HEK293T (cell line): ENCODE data around the gene RNU6-9.

Source experiments
- CTCF ChIA-PET: fragments of 350-600 bp; formaldehyde crosslinking; extraction: SDS; loops from one replicate; lab custom pipeline; 2021; ENCODE audit warnings: antibody characterized with exemption, inconsistent platforms; lab: Yijun Ruan, JAX
- POLR2A ChIA-PET: fragments of 350-600 bp; formaldehyde crosslinking; extraction: SDS; loops from one replicate; lab custom pipeline; 2020; ENCODE audit warnings: antibody characterized with exemption, inconsistent platforms; lab: Yijun Ruan, JAX
- DNase-seq: peaks from one replicate; pipeline ENCODE4 v3.0.0; 2012; ENCODE audit warnings: mixed read lengths; ENCODE audit errors: extremely low spot score
- ARNT ChIP-seq: fragments of 450-650 bp; IDR thresholded peaks from 2 replicates; pipeline ENCODE4 v1.6.1; 2017; ENCODE audit warnings: mild to moderate bottlenecking
- BHLHE40 ChIP-seq: fragments of 450-650 bp; IDR thresholded peaks from 2 replicates; pipeline ENCODE4 v1.6.1; 2016; ENCODE audit warnings: mild to moderate bottlenecking, moderate library complexity, borderline replicate concordance
- CTBP1 ChIP-seq: fragments of 450-650 bp; IDR thresholded peaks from 2 replicates; pipeline ENCODE4 v1.6.1; 2016; ENCODE audit warnings: borderline replicate concordance
- ELF4 ChIP-seq: fragments of 450-650 bp; IDR thresholded peaks from 2 replicates; pipeline ENCODE4 v1.6.1; 2017; ENCODE audit warnings: antibody characterized with exemption
- FOXA1 ChIP-seq: fragments of 450-650 bp; IDR thresholded peaks from 2 replicates; pipeline ENCODE4 v1.6.1; 2016; ENCODE audit warnings: mild to moderate bottlenecking
- FOXK2 ChIP-seq: fragments of 450-650 bp; IDR thresholded peaks from 2 replicates; pipeline ENCODE4 v1.6.1; 2016; ENCODE audit warnings: mild to moderate bottlenecking
- FOXM1 ChIP-seq: fragments of 450-650 bp; IDR thresholded peaks from 2 replicates; pipeline ENCODE4 v1.6.1; 2017; ENCODE audit warnings: mild to moderate bottlenecking, borderline replicate concordance
- HDGF ChIP-seq: fragments of 450-650 bp; IDR thresholded peaks from 2 replicates; pipeline ENCODE4 v1.6.1; 2017; ENCODE audit warnings: antibody characterized with exemption, borderline replicate concordance
- L3MBTL2 ChIP-seq: fragments of 450-650 bp; conservative IDR thresholded peaks from 2 replicates; pipeline ENCODE4 v1.6.1; 2016; ENCODE audit warnings: mild to moderate bottlenecking
- LEF1 ChIP-seq: fragments of 450-650 bp; IDR thresholded peaks from 2 replicates; pipeline ENCODE4 v1.6.1; 2017; ENCODE audit warnings: mild to moderate bottlenecking, borderline replicate concordance
- NFRKB ChIP-seq: fragments of 450-650 bp; IDR thresholded peaks from 2 replicates; pipeline ENCODE4 v1.6.1; 2016; ENCODE audit warnings: mild to moderate bottlenecking, moderate library complexity
- SP1 ChIP-seq: fragments of 450-650 bp; IDR thresholded peaks from 2 replicates; pipeline ENCODE4 v1.6.1; 2017
- SUZ12 ChIP-seq: fragments of 450-650 bp; IDR thresholded peaks from 2 replicates; pipeline ENCODE4 v1.6.1; 2016; ENCODE audit warnings: mild to moderate bottlenecking
- TARDBP ChIP-seq: fragments of 450-650 bp; IDR thresholded peaks from 2 replicates; pipeline ENCODE4 v1.6.1; 2016
- ZNF384 ChIP-seq: fragments of 450-650 bp; IDR thresholded peaks from 2 replicates; pipeline ENCODE4 v1.6.1; 2016
- TF ChIP-seq, protein P1 (sequence below): fragments of 450-650 bp; IDR thresholded peaks from 2 replicates; pipeline ENCODE4 v1.6.1; 2016

The RNU6-9 gene

DNA sequence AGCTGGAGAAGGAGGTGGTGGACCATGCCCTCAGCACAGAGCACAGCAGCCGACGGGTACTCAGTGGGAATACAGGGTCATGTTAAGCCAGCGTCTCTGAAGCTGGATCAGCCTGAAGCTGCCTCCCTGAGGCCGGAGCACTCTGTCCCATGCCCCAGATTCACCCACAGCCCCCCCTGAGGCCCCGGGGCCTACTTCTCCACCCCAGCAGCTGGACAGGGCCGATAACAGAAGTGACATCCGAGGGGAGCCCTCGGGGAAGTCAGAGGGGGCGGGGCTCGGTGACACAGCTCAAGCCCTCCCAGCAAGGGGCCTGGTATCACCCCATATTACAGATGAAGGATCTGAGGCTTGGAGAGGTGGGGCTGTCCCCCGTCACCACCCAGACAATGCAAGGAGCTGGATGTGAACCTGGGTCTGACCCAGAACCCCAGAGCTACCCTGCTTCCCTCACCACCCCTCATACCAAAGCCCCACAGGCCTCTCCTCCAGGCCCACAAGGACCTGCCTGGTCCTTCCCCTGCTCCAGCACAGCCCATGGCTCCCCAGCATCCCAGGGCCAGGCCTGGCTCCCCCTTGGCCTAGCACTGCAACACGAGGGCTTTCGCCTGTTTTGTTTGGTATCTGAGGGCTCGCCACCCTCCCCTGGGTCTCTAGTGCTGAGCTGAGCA, 14.0 kb downstream of the RNU6-9 start:
- no peak for TF ChIP-seq LEF1
- TF ChIP-seq FOXM1, result no peak
- no peak for TF ChIP-seq ZNF384
- TF ChIP-seq FOXA1, result no peak
- no peak for TF ChIP-seq FOXK2
- DNase-seq, result no peak
- ChIA-PET CTCF (no interaction called here), POLR2A (no interaction called here)

GRCh38 chr19:911197-912033, 18.1 kb downstream of the RNU6-9 start:
- TF ChIP-seq SP1, result no peak
- POLR2A ChIA-PET, result no interaction called here
- DNase-seq, result no peak
- CTCF ChIA-PET, result no interaction called here

DNA sequence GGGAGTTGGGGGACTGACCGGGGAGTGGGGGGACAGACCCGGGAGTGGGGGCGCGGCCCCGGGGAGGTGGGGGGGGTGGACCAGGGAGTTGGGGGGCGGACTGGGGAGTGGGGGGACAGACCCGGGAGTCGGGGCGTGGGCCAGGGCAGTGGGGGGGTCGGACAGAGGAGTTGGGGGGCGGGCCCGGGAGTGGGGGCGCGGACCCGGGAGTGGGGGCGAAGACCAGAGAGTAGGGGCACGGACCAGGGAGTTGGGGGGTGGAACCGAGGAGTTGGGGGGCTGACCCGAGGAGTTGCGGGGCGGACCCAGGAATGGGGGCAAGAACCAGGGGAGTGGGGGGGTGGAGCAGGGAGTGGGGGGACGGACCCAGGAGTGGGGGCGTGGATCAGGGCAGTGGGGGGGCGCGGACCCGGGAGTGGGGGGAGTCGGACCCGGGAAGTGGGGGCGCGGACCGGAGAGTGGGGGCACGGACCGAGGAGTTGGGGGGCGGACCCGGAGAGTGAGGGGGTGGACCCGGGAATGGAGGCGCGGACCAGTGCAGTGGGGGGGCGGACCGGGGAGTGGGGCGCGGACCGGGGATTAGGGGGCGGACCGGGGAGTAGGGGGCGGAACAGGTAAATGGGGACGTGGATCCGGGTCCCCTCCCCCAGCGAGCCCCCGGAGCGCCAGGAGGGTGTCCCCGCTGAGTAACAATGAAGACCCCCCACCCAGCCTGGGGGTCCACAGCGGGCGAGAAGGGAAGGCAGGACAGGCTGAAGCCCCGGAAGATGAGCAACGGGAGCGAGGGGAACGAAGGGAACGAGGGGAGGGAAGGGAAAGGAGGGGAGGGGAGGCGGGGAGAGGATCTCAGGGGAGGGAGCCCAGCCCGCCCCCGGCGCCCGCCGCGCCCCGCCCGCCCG, 19.1 kb downstream of the RNU6-9 start:
- ChIA-PET CTCF (no interaction called here), POLR2A (no interaction called here)
- DNase-seq, result peak; percentile 56
- no peak for TF ChIP-seq SP1
- TF ChIP-seq BHLHE40, result no peak
- no peak for TF ChIP-seq L3MBTL2
- no peak for TF ChIP-seq HDGF

GRCh38 chr19:913080-913748, 19.9 kb downstream of the RNU6-9 start, which contains the start of gene R3HDM4:
TSS of gene R3HDM4 (minus strand) at chr19:913219. CDS start at chr19:913157, 62 bp downstream.
- no peak for TF ChIP-seq FOXM1
- no peak for TF ChIP-seq HDGF
- TF ChIP-seq ARNT, result no peak
- TF ChIP-seq FOXK2, result no peak
- TF ChIP-seq L3MBTL2, result no peak; the same call in 1 of the 2 replicates
- TF ChIP-seq TARDBP, result no peak
- TF ChIP-seq NFRKB, result no peak
- TF ChIP-seq, protein P1, sequence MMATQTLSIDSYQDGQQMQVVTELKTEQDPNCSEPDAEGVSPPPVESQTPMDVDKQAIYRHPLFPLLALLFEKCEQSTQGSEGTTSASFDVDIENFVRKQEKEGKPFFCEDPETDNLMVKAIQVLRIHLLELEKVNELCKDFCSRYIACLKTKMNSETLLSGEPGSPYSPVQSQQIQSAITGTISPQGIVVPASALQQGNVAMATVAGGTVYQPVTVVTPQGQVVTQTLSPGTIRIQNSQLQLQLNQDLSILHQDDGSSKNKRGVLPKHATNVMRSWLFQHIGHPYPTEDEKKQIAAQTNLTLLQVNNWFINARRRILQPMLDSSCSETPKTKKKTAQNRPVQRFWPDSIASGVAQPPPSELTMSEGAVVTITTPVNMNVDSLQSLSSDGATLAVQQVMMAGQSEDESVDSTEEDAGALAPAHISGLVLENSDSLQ, result no peak
- TF ChIP-seq BHLHE40, result no peak
- TF ChIP-seq ZNF384, result no peak
- TF ChIP-seq CTBP1, result no peak
- no peak for TF ChIP-seq SUZ12
- no peak for TF ChIP-seq LEF1
- no peak for TF ChIP-seq FOXA1
- no peak for TF ChIP-seq SP1
- TF ChIP-seq ELF4, result no peak
- CTCF ChIA-PET, result no interaction called here
- DNase-seq, result peak; percentile 83
- POLR2A ChIA-PET, result no interaction called here

GRCh38 chr19:916645-917322, 23.5 kb downstream of the RNU6-9 start:
- TF ChIP-seq ARNT, result no peak
- no peak for TF ChIP-seq FOXM1
- TF ChIP-seq BHLHE40, result no peak
- no peak for TF ChIP-seq FOXK2
- TF ChIP-seq HDGF, result no peak
- no peak for TF ChIP-seq FOXA1
- no peak for TF ChIP-seq NFRKB
- TF ChIP-seq L3MBTL2, result no peak
- no peak for TF ChIP-seq SP1
- TF ChIP-seq ZNF384, result no peak
- TF ChIP-seq, protein P1, result no peak
- TF ChIP-seq LEF1, result no peak
- no peak for TF ChIP-seq ELF4
- no peak for TF ChIP-seq SUZ12
- TF ChIP-seq CTBP1, result no peak
- no peak for TF ChIP-seq TARDBP
- CTCF ChIA-PET, result interaction anchor here (1.0 to 1.1 kb wide), 2 partner anchors 53 to 147 kb away, joined by 3 to 4 read pairs; no protein-coding TSS in a partner anchor
- no peak for DNase-seq
- POLR2A ChIA-PET, result no interaction called here
